Osteoblast (primary cell): Measurements from ENCODE around the gene LRRC46. TPM values are rescaled to one million over a fixed set of nuclear protein-coding genes. Genes with fewer than 3 reads are reported as not detected.
A peak's percentile ranks its signal among the peaks of the same experiment; 100 is the strongest.

Experiments used
- DNase-seq: peaks from one replicate; pipeline ENCODE4 v3.0.0; 2011; ENCODE audit warnings: low spot score, mixed read lengths; ENCODE audit not compliant: insufficient read length; ENCODE audit errors: missing footprints
- H2AFZ ChIP-seq: 2 replicates; pipeline ENCODE4 v1.6.0; 2011; ENCODE audit warnings: mild to moderate bottlenecking, low read length
- H3K27ac ChIP-seq: 2 replicates; pipeline ENCODE4 v1.5.1; 2011; ENCODE audit warnings: mild to moderate bottlenecking, low read depth, low read length, moderate library complexity
- H3K27me3 ChIP-seq: 2 replicates; pipeline ENCODE4 v1.6.0; 2012; ENCODE audit warnings: mild to moderate bottlenecking, control low read depth, inconsistent platforms, low read length, moderate library complexity; ENCODE audit not compliant: insufficient read depth
- H3K36me3 ChIP-seq: 2 replicates; pipeline ENCODE4 v1.5.1; 2011; ENCODE audit warnings: mild to moderate bottlenecking, low read length, control low read depth, moderate library complexity; ENCODE audit not compliant: insufficient read depth
- H3K4me1 ChIP-seq: 2 replicates; pipeline ENCODE4 v1.5.1; 2011; ENCODE audit warnings: mild to moderate bottlenecking, low read length, control low read depth, moderate library complexity; ENCODE audit not compliant: insufficient read depth
- H3K4me2 ChIP-seq: 2 replicates; pipeline ENCODE4 v1.6.0; 2011; ENCODE audit warnings: mild to moderate bottlenecking, low read length; ENCODE audit not compliant: insufficient read depth
- H3K4me3 ChIP-seq: fragments of 200-600 bp; sonication (generic); 3 replicates; pipeline ENCODE4 v1.5.1; 2012; ENCODE audit warnings: mild to moderate bottlenecking, low read length, inconsistent platforms; ENCODE audit not compliant: insufficient read depth
- H3K79me2 ChIP-seq: 2 replicates; pipeline ENCODE4 v1.6.0; 2012; ENCODE audit warnings: mild to moderate bottlenecking, low read length, control low read depth, inconsistent platforms; ENCODE audit not compliant: insufficient read depth
- H3K9me3 ChIP-seq: 2 replicates; pipeline ENCODE4 v1.5.1; 2011; ENCODE audit warnings: low read depth, low read length, control low read depth
- H4K20me1 ChIP-seq: 2 replicates; pipeline ENCODE4 v1.6.0; 2012; ENCODE audit warnings: mild to moderate bottlenecking, low read length, control low read depth; ENCODE audit not compliant: insufficient read depth
- total RNA-seq: library from RNA; depleted of rRNA; stranded (reverse); fragments of >200 nt; gene quantifications from 2 replicates; pipeline ENCODE4 v1.2.3, GENCODE V29; 2012
- TF ChIP-seq, protein P1 (sequence below): IDR thresholded peaks from 2 replicates; pipeline ENCODE4 v1.5.1; 2011; ENCODE audit warnings: mild to moderate bottlenecking, low read depth, low read length, moderate library complexity; ENCODE audit errors: extremely low read depth

LRRC46 gene
- total RNA-seq, 1 donor, result not detected

DNA sequence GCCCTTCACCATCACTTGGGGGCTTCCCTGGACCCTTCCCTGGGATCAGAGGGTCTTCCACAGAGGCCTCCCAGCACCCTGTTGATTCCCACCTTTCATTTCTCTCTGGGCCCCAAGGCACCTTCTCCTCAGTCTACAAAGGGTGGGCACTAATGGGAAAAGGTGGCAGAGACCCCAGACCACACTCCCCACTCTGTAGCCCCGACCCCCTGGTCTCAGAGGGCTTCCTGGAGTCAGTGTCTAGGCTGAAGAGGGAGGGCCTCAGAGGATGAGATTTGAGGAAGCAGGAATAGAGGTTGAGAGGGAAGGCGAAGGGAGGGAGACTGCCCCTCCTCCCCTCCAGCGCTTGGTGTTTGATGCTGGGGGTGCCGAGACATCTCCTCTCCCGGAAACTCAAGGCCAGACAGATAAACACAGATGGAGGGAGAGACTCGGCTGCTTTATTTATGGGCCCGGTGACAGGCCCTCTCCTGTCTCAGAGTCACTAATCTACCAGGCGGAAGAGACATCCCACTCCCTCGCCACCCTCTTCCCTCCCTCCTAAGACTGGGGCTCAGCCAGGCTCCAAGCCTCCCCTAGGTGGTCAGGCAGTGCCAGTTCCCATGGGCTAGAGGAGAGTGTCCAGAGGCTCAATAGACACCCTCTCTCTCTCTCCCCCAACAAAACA, 46.0 kb downstream of the LRRC46 start:
- H2AFZ ChIP-seq, result no peak overlapping the region
- no peaks in the 10 kb centered on the region for H4K20me1 ChIP-seq
- no peak overlapping the region for H3K4me2 ChIP-seq
- no peaks in the 10 kb centered on the region for H3K79me2 ChIP-seq
- H3K4me3 ChIP-seq, result no peak overlapping the region
- H3K9me3 ChIP-seq, result no peaks in the 10 kb centered on the region
- peaks cover 42% of the 10 kb centered on the region for H3K4me1 ChIP-seq
- no peaks in the 10 kb centered on the region for H3K36me3 ChIP-seq
- peaks cover 6% of the 10 kb centered on the region for H3K27me3 ChIP-seq
- DNase-seq, result no peak
- no peak overlapping the region for H3K27ac ChIP-seq
- TF ChIP-seq, protein P1, sequence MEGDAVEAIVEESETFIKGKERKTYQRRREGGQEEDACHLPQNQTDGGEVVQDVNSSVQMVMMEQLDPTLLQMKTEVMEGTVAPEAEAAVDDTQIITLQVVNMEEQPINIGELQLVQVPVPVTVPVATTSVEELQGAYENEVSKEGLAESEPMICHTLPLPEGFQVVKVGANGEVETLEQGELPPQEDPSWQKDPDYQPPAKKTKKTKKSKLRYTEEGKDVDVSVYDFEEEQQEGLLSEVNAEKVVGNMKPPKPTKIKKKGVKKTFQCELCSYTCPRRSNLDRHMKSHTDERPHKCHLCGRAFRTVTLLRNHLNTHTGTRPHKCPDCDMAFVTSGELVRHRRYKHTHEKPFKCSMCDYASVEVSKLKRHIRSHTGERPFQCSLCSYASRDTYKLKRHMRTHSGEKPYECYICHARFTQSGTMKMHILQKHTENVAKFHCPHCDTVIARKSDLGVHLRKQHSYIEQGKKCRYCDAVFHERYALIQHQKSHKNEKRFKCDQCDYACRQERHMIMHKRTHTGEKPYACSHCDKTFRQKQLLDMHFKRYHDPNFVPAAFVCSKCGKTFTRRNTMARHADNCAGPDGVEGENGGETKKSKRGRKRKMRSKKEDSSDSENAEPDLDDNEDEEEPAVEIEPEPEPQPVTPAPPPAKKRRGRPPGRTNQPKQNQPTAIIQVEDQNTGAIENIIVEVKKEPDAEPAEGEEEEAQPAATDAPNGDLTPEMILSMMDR, result no peak

DNA sequence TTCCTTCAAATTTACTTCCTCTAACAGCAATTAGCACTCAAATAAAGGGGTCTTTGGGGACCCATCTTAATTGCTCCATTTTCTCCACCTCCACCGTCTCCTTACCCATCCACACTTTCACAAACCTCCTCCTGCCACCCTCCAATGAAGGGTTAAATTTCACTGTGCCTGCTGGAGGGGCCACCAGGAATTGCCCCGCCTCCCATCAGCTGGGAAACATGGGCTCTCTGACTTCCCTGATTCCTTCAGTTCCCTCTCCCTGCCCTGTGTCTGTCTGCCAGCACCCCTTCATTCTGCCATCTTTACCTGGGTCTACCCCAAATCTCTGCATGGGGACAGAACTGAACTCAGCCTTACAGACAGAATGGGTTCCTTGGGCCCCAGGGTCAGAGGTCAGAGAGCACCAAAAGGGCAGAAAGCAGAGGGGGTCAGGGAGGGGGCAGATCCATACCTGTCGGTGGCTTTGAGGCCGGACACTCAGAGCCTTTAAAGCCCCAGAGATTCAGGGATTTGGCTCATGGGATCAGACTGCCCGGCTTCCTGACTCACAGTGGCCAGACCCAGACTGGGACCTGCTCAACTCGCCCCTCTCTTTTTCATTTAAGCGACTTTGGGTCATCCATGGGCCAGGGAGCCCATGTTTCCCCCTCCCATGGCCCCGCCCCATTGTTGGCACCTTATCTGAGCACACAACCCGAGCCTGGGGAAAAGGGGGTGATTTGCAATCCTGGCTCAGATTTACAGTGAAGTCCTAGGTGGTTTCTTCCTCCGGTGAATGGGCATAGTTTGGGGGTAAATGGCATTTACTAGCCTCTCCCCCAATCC, 46.9 kb downstream of the LRRC46 start:
- H3K4me2 ChIP-seq, result peak overlapping the region; percentile 80
- TF ChIP-seq, protein P1, result no peak
- peak overlapping the region; percentile 34 for H3K4me3 ChIP-seq

DNA sequence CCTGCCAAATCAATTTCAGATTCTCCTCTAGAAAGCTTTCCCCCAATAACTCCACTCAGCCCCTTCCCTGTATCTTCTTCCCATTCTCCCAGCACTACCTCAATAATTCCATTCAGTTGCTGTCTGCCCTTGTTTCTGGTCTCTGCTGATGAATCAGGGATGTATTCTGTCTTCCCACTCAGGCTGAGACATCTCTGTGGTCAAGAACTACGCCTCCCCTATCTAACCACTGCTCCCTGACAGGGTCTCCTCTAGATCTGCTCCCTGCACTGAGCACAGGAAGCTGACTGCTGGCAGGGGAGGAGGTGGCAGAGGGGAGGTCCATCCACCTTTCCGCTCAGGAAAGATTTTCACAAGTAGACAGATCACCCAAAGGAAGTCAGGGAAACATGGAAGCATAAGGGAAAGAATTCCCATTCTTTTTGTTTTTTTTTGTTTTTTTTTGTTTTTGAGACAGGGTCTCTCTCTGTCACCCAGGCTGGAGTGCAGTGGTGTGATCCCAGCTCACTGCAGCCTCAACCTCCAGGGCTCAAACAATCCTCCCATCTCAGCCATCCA, 47.6 kb downstream of the LRRC46 start:
- no peaks in the 10 kb centered on the region for H3K79me2 ChIP-seq
- peak; percentile 94 for DNase-seq
- H3K4me3 ChIP-seq, result peak overlapping the region; percentile 34
- peaks cover 39% of the 10 kb centered on the region for H3K4me1 ChIP-seq
- H3K27ac ChIP-seq, result peak overlapping the region; percentile 64
- no peaks in the 10 kb centered on the region for H4K20me1 ChIP-seq
- TF ChIP-seq, protein P1, result no peak
- H3K27me3 ChIP-seq, result no peaks in the 10 kb centered on the region
- no peak overlapping the region for H2AFZ ChIP-seq
- H3K4me2 ChIP-seq, result peak overlapping the region; percentile 80
- no peaks in the 10 kb centered on the region for H3K36me3 ChIP-seq
- no peaks in the 10 kb centered on the region for H3K9me3 ChIP-seq

More for the DNA sequence above, 46.9 kb downstream of the LRRC46 start:
- Histone ChIP-seq H4K20me1 (no peaks in the 10 kb centered on the region), H3K36me3 (no peaks in the 10 kb centered on the region), H3K27ac (peak overlapping the region; percentile 64), H3K79me2 (no peaks in the 10 kb centered on the region), H3K27me3 (no peaks in the 10 kb centered on the region), H3K9me3 (no peaks in the 10 kb centered on the region), H3K4me1 (peaks cover 39% of the 10 kb centered on the region), H2AFZ (no peak overlapping the region)
- no peak for DNase-seq
